A673 (cell line): ENCODE data around the gene ZNF683. TPM values are rescaled to one million over a fixed set of nuclear protein-coding genes. Genes with fewer than 3 reads are reported as not detected.
A peak's percentile ranks its signal among the peaks of the same experiment; 100 is the strongest.
"Not testable (repeated sequence)": the region's sequence is repeated elsewhere in the genome, so short reads cannot be mapped to it uniquely, and the experiment has no call there.

Source experiments
- BruUV-seq: library from RNA; stranded (reverse); fragments of 400-500 nt; replicated peaks from 2 replicates; lab custom pipeline; 2021; lab: Mats Ljungman, UMichigan
- CTCF ChIA-PET: fragments of 300-600 bp; sonication (Branson Sonifier 250); formaldehyde crosslinking; loops from one replicate; lab custom pipeline; 2022; ENCODE audit warnings: antibody characterized with exemption; lab: Charles Lee
- POLR2A ChIA-PET: fragments of 300-600 bp; sonication (Branson Sonifier 250); formaldehyde crosslinking; loops from one replicate; lab custom pipeline; 2022; ENCODE audit warnings: antibody characterized with exemption; ENCODE audit not compliant: low non-redundant PET; lab: Charles Lee
- DNase-seq: peaks from one replicate; pipeline ENCODE4 v3.0.0-alpha.2; 2015; ENCODE audit warnings: low spot score
- H3K27ac ChIP-seq: fragments of 200-600 bp; sonication (generic); 2 replicates; pipeline ENCODE4 v1.5.1; 2016; ENCODE audit warnings: mixed run types, low read depth, mild to moderate bottlenecking, mixed read lengths, antibody characterized with exemption, low read length; ENCODE audit not compliant: poor library complexity, severe bottlenecking
- H3K27me3 ChIP-seq: fragments of 200-600 bp; sonication (generic); replicated peaks from 2 replicates; pipeline ENCODE4 v1.6.1; 2017; ENCODE audit warnings: mixed run types, low read depth, mild to moderate bottlenecking, mixed read lengths, antibody characterized with exemption, low read length; ENCODE audit not compliant: insufficient read depth, poor library complexity
- H3K36me3 ChIP-seq: fragments of 200-600 bp; sonication (generic); 2 replicates; pipeline ENCODE4 v1.6.1; 2016; ENCODE audit warnings: mixed run types, mild to moderate bottlenecking, mixed read lengths, antibody characterized with exemption, low read length; ENCODE audit not compliant: insufficient read depth, poor library complexity, severe bottlenecking
- H3K4me1 ChIP-seq: fragments of 200-600 bp; sonication (generic); 2 replicates; pipeline ENCODE4 v1.6.1; 2017; ENCODE audit warnings: mixed run types, mild to moderate bottlenecking, mixed read lengths, antibody characterized with exemption, low read length; ENCODE audit not compliant: insufficient read depth, poor library complexity, severe bottlenecking
- H3K4me3 ChIP-seq: fragments of 200-600 bp; sonication (generic); 2 replicates; pipeline ENCODE4 v1.5.1; 2016; ENCODE audit warnings: low read depth, mixed run types, mild to moderate bottlenecking, mixed read lengths, low read length; ENCODE audit not compliant: poor library complexity, severe bottlenecking
- H3K9me3 ChIP-seq: fragments of 200-600 bp; sonication (generic); 2 replicates; pipeline ENCODE4 v1.6.1; 2016; ENCODE audit warnings: mixed run types, low read depth, mild to moderate bottlenecking, mixed read lengths, antibody characterized with exemption, low read length; ENCODE audit not compliant: poor library complexity, severe bottlenecking
- EZH2 ChIP-seq: fragments of 200-600 bp; sonication (generic); IDR thresholded peaks from 2 replicates; pipeline ENCODE4 v1.6.1; 2017; ENCODE audit warnings: borderline replicate concordance, low read depth, mild to moderate bottlenecking, mixed read lengths, antibody characterized with exemption, low read length; ENCODE audit not compliant: poor library complexity, severe bottlenecking
- intact Hi-C: fragments of 100-400 bp; cut with micrococcal nuclease; formaldehyde crosslinking; loops from one replicate; pipeline ENCODE4 v1.10.0; 2022; ENCODE audit not compliant: unreplicated experiment
- total RNA-seq: library from RNA; stranded (reverse); gene quantifications from 2 replicates; pipeline ENCODE4 v1.2.3, GENCODE V29; 2021
- TF ChIP-seq, protein P1 (sequence below): fragments of 300-800, 200-600 bp; sonication (generic); conservative IDR thresholded peaks from 2 replicates; pipeline ENCODE4 v1.5.1; 2017; ENCODE audit warnings: low read depth, mild to moderate bottlenecking, antibody characterized with exemption, low read length, moderate library complexity, mixed read lengths

ZNF683 gene
- total RNA-seq, 1 experiment from 2014 or later = not detected

DNA sequence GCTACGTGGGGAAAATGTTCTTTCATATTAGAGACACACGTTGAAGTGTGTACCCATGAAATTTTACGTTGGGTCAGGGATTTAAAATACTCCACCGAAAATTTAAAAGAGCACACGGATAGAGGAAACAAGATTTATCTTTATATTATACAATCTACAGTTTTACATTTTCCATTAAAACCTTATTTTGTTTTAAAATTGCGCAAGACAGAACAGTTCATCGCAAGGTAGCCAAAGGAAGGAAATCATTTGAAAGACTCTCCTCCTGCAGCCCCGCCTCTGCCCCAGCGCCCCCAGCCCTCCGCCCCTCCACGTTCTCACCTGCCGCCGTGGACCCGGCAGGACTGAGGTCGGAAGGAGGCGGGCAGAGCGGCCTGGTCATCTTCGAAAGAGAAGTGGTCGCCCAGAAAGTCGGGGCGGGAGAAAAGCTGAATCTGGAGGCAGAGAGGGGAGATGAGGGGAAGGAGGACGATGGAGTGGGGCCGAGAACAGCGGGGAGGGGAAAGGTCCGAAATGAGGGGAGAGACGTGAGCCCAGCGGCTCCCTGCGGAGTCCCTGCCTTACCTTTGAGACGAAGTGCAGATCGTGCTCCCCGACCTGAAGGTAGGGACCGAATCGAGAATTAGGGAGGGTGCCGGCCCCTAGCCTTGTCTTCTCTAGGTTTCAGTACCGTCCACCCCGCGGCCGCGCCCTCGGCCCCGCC is 36.6 kb downstream of the ZNF683 start:
- intact Hi-C loops = no loop called here
- BruUV-seq = no TSS peak
- no peaks in the 10 kb centered on the region for H3K36me3 ChIP-seq
- CTCF ChIA-PET = interaction anchor here (0.6 kb wide), 1 partner anchor 324 kb away, joined by 3 read pairs; no protein-coding TSS in a partner anchor
- H3K27me3 ChIP-seq = no peaks in the 10 kb centered on the region
- no peak overlapping the region for H3K27ac ChIP-seq
- no peak for DNase-seq
- peak overlapping the region; percentile 43 for H3K4me3 ChIP-seq
- POLR2A ChIA-PET = no interaction called here
- H3K9me3 ChIP-seq = no peaks in the 10 kb centered on the region
- TF ChIP-seq, protein P1, sequence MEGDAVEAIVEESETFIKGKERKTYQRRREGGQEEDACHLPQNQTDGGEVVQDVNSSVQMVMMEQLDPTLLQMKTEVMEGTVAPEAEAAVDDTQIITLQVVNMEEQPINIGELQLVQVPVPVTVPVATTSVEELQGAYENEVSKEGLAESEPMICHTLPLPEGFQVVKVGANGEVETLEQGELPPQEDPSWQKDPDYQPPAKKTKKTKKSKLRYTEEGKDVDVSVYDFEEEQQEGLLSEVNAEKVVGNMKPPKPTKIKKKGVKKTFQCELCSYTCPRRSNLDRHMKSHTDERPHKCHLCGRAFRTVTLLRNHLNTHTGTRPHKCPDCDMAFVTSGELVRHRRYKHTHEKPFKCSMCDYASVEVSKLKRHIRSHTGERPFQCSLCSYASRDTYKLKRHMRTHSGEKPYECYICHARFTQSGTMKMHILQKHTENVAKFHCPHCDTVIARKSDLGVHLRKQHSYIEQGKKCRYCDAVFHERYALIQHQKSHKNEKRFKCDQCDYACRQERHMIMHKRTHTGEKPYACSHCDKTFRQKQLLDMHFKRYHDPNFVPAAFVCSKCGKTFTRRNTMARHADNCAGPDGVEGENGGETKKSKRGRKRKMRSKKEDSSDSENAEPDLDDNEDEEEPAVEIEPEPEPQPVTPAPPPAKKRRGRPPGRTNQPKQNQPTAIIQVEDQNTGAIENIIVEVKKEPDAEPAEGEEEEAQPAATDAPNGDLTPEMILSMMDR = no peak
- TF ChIP-seq EZH2 = no peak
- no peaks in the 10 kb centered on the region for H3K4me1 ChIP-seq

DNA sequence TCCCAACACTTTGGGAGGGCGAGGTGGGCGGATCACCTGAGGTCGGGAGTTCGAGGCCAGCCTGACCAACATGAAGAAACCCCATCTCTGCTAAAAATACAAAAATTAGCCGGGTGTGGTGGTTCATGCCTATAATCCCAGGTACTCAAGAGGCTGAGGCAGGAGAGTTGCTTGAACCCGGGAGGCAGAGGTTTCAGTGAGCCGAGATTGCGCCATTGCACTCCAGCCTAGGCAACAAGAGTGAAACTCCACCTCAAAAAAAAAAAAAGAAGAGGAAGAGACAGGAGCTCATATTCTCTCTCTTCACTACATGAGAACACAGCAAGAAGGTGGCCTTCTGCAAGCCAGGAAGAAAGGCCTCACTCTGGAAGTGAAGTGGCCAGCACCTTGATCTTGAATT is 39.2 kb downstream of the ZNF683 start:
- H3K36me3 ChIP-seq, H3K4me3 ChIP-seq, POLR2A ChIA-PET, intact Hi-C loops, H3K9me3 ChIP-seq, H3K4me1 ChIP-seq, H3K27me3 ChIP-seq, H3K27ac ChIP-seq, DNase-seq, BruUV-seq: not testable (repeated sequence)
- CTCF ChIA-PET = interaction anchor here (0.6 kb wide), 1 partner anchor 45 kb away, joined by 3 read pairs; no protein-coding TSS in a partner anchor

DNA sequence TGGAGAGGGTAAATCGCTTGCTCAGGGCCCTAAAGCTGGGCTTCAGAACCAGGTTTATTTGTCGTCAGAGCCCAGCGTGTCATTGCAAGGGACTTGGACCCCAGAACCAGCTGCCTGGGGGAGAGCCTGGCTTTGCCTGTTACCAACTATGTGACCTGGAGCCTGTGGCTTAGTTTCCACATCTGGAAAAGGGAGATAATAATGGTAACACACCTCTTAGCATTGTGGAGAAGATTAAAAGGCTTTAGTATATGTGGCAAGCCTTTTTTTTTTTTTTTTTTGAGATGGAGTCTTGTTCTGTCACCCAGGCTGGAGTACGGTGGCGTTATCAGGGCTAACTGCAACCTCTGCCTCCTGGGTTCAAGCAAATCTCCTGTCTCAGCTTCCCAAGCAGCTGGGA is 42.3 kb downstream of the ZNF683 start:
- no peaks in the 10 kb centered on the region for H3K4me1 ChIP-seq
- no peak overlapping the region for H3K27ac ChIP-seq
- H3K9me3 ChIP-seq = no peaks in the 10 kb centered on the region
- ChIA-PET POLR2A (no interaction called here), CTCF (no interaction called here)
- DNase-seq = no peak
- intact Hi-C loops = no loop called here
- H3K4me3 ChIP-seq = no peak overlapping the region
- BruUV-seq = no TSS peak
- TF ChIP-seq, protein P1 = no peak
- TF ChIP-seq EZH2 = no peak
- no peaks in the 10 kb centered on the region for H3K36me3 ChIP-seq
- no peaks in the 10 kb centered on the region for H3K27me3 ChIP-seq

DNA sequence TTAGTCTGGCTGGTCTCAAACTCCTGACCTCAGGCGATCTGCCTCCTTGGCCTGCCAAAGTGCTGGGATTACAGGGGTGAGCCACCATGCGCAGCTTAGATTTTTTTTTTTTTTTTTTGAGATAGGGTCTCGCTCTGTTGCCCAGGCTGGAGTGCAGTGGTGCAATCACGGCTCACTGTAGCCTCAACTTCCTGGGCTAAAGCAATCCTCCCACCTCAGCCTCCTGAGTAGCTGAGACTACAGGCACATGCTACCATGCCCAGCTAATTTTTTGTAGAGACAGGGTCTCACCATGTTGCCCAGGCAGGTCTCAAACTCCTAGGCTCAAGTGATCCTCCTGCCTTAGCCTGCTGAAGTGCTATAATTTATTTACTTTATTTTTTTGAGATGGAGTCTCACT is 43.2 kb downstream of the ZNF683 start:
- POLR2A ChIA-PET = interaction anchor here (0.8 to 0.9 kb wide), 2 partner anchors 13 to 83 kb away, joined by 3 to 12 read pairs; no protein-coding TSS in a partner anchor
- H3K4me3 ChIP-seq, H3K36me3 ChIP-seq, BruUV-seq, H3K9me3 ChIP-seq, CTCF ChIA-PET, DNase-seq, H3K4me1 ChIP-seq, H3K27ac ChIP-seq, H3K27me3 ChIP-seq, intact Hi-C loops: not testable (repeated sequence)
